Tibial nerve (tissue), 3 donors: ENCODE results near the gene SCUBE3.

ENCODE experiments used
- CTCF ChIP-seq, 5 experiments: fragments of 200-600 bp in 3 of 5; fragments of 450-650 bp in 2 of 5; sonication (generic) in 3 of 5; IDR thresholded peaks; one replicate each; pipeline ENCODE4 v1.5.1; 2016 to 2019; ENCODE audit warnings: antibody characterized with exemption in 5 of 5, mild to moderate bottlenecking in 3 of 5, moderate library complexity in 2 of 5
- POLR2A ChIP-seq, 2 donors: fragments of 450-650 bp; IDR thresholded peaks; one replicate each; pipeline ENCODE4 v1.6.1; 2017; ENCODE audit warnings: antibody characterized with exemption in 2 of 2, mild to moderate bottlenecking in 2 of 2, moderate library complexity in 2 of 2

- no peak for TF ChIP-seq CTCF (IDR thresholded peaks at IDR 0.05)
- TF ChIP-seq POLR2A (IDR thresholded peaks at IDR 0.05) = no peak
Measured at GRCh38 chr6:35272005-35272404, 58.2 kb downstream of the SCUBE3 start.
